OCI-LY7 (cell line): ENCODE data around the gene LDLRAD4.

Experiments
- CTCF ChIP-seq: fragments of 200-600 bp; sonication (generic); conservative IDR thresholded peaks from 2 replicates; pipeline ENCODE4 v1.5.1; 2014; ENCODE audit warnings: mild to moderate bottlenecking, antibody characterized with exemption, low read length, moderate library complexity, mixed read lengths
- EZH2phosphoT487 ChIP-seq: fragments of 200-600 bp; sonication (generic); IDR thresholded peaks from 2 replicates; pipeline ENCODE4 v1.6.1; 2018; ENCODE audit warnings: low read depth, borderline replicate concordance, mild to moderate bottlenecking, mixed run types, antibody characterized with exemption, low read length, moderate library complexity, mixed read lengths

GRCh38 chr18:13339653-13340052, 121.1 kb downstream of the LDLRAD4 start:
- TF ChIP-seq CTCF = no peak
- TF ChIP-seq EZH2phosphoT487 = no peak
